ENCODE data around the gene CHMP4A.

GRCh38 chr14:24261256-24261968, 48.1 kb upstream of the CHMP4A start:
- TF ChIP-seq EZH2phosphoT487 (IDR thresholded peaks at IDR 0.05; ENCODE audit: low read depth, severe bottlenecking, unreplicated experiment) (no peak), EZH2 (IDR thresholded peaks at IDR 0.05; ENCODE audit: borderline replicate concordance) (no peak)
- TF ChIP-seq, protein P1, sequence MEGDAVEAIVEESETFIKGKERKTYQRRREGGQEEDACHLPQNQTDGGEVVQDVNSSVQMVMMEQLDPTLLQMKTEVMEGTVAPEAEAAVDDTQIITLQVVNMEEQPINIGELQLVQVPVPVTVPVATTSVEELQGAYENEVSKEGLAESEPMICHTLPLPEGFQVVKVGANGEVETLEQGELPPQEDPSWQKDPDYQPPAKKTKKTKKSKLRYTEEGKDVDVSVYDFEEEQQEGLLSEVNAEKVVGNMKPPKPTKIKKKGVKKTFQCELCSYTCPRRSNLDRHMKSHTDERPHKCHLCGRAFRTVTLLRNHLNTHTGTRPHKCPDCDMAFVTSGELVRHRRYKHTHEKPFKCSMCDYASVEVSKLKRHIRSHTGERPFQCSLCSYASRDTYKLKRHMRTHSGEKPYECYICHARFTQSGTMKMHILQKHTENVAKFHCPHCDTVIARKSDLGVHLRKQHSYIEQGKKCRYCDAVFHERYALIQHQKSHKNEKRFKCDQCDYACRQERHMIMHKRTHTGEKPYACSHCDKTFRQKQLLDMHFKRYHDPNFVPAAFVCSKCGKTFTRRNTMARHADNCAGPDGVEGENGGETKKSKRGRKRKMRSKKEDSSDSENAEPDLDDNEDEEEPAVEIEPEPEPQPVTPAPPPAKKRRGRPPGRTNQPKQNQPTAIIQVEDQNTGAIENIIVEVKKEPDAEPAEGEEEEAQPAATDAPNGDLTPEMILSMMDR (IDR thresholded peaks at IDR 0.05; ENCODE audit: poor library complexity) = no peak
